ENCODE measurements around the gene STAT2.
"Not testable (repeated sequence)": the region's sequence is repeated elsewhere in the genome, so short reads cannot be mapped to it uniquely, and the experiment has no call there.

DNA sequence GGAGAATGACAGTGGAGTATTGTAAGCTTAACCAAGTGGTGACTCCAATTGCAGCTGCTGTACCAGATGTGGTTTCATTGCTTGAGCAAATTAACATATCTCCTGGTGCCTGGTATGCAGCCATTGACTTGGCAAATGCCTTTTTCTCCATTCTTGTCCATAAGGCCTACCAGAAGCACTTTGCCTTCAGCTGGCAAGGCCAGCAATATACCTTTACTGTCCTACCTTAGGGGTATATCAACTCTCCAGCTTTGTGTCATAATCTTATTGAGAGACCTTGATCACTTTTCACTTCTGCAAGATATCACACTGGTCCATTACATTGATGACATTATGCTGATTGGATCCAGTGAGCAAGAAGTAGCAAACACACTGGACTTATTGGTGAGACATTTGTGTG, 41.7 kb upstream of the STAT2 start:
- not testable (repeated sequence) for TF ChIP-seq CTCF (conservative IDR thresholded peaks at IDR 0.05); EZH2 (IDR thresholded peaks at IDR 0.05; ENCODE audit: low read depth)

All from PC-9 (cell line).